A549 (cell line): Measurements from ENCODE around the gene SMIM44. TPM values are rescaled to one million over a fixed set of nuclear protein-coding genes. Genes with fewer than 3 reads are reported as not detected.

Source experiments
- ATAC-seq, 2 experiments: fragments of 200-7000 bp in 1 of 2; fragments of >200 bp in 1 of 2; cut with Nextera tagmentation in 1 of 2; cut with Tn5 transposase in 1 of 2; 3 replicates each; pipeline versions ENCODE4 v1.8.0 to v1.9.1; 2018 to 2020; ENCODE audit warnings: mild to moderate bottlenecking in 1 of 2, moderate library complexity in 1 of 2
- CTCF ChIA-PET: fragments of 300-600 bp; sonication (Branson Sonifier 250); formaldehyde crosslinking; extraction: SDS; loops from one replicate; lab custom pipeline; 2021; ENCODE audit warnings: antibody characterized with exemption, inconsistent platforms; lab: Yijun Ruan, JAX
- POLR2A ChIA-PET: fragments of 350-600 bp; formaldehyde crosslinking; extraction: SDS; loops from one replicate; lab custom pipeline; 2021; ENCODE audit warnings: antibody characterized with exemption, inconsistent platforms; lab: Yijun Ruan, JAX
- DNase-seq, 2 experiments: peaks; one replicate each; pipeline versions ENCODE4 v3.0.0 to v3.0.0-alpha.2; 2011 to 2016; ENCODE audit warnings: low read depth in 1 of 2, low spot score in 1 of 2
- FAIRE-seq: peaks from 2 replicates; lab custom pipeline; 2011; peaks lifted over from hg19 to GRCh38; lab: Jason Lieb, UNC
- H3K27ac ChIP-seq, 2 experiments: fragments of >200 bp; sonication (Bioruptor Twin); formaldehyde crosslinking; 3 replicates each; pipeline ENCODE4 v1.5.1; 2016 to 2017
- H3K4me1 ChIP-seq: fragments of >200 bp; sonication (Bioruptor Twin); formaldehyde crosslinking; 3 replicates; pipeline ENCODE4 v1.6.1; 2016
- H3K4me2 ChIP-seq: fragments of >200 bp; sonication (Bioruptor Twin); formaldehyde crosslinking; 3 replicates; pipeline ENCODE4 v1.6.1; 2016
- H3K4me3 ChIP-seq: fragments of >200 bp; sonication (Bioruptor Twin); formaldehyde crosslinking; 3 replicates; pipeline ENCODE4 v1.5.1; 2016
- H3K9me3 ChIP-seq: fragments of >200 bp; sonication (Bioruptor Twin); formaldehyde crosslinking; 3 replicates; pipeline ENCODE4 v1.6.1; 2016
- BCL3 ChIP-seq: fragments of >200 bp; sonication (Bioruptor Twin); formaldehyde crosslinking; IDR thresholded peaks from 3 replicates; pipeline ENCODE4 v1.6.1; 2016
- BHLHE40 ChIP-seq: IDR thresholded peaks from 2 replicates; pipeline ENCODE4 v1.6.1; 2012; ENCODE audit warnings: low read depth, low read length, inconsistent platforms
- CBX8 ChIP-seq: fragments of 200-600 bp; sonication (generic); IDR thresholded peaks from 2 replicates; pipeline ENCODE4 v1.6.1; 2016
- CHD2 ChIP-seq: fragments of 150-350 bp; IDR thresholded peaks from 2 replicates; pipeline ENCODE4 v1.6.1; 2014; ENCODE audit warnings: low read length; ENCODE audit not compliant: partially characterized antibody
- CTCF ChIP-seq: fragments of >200 bp; sonication (Bioruptor Twin); formaldehyde crosslinking; IDR thresholded peaks from 3 replicates; pipeline ENCODE4 v1.5.1; 2016
- ELK1 ChIP-seq: fragments of 150-350 bp; IDR thresholded peaks from 2 replicates; pipeline ENCODE4 v1.6.1; 2014; ENCODE audit warnings: low read depth, mild to moderate bottlenecking, low read length
- ESRRA ChIP-seq: fragments of 150-350 bp; IDR thresholded peaks from 2 replicates; pipeline ENCODE4 v1.6.1; 2014; ENCODE audit warnings: mild to moderate bottlenecking, low read length, borderline replicate concordance
- FOSB ChIP-seq: fragments of 250-450 bp; sonication (Bioruptor Pico); IDR thresholded peaks from 2 replicates; pipeline ENCODE4 v1.5.0; 2020; ENCODE audit warnings: mild to moderate bottlenecking, moderate library complexity
- HMGXB4 ChIP-seq: fragments of 250-450 bp; sonication (Bioruptor Pico); IDR thresholded peaks from 2 replicates; pipeline ENCODE4 v1.5.0; 2021; ENCODE audit warnings: mild to moderate bottlenecking, moderate library complexity, borderline replicate concordance
- HOXB13 ChIP-seq: fragments of 250-450 bp; sonication (Bioruptor Pico); IDR thresholded peaks from 2 replicates; pipeline ENCODE4 v1.5.0; 2020; ENCODE audit warnings: low read depth, mild to moderate bottlenecking, moderate library complexity
- JUN ChIP-seq, 2 experiments: fragments of >200 bp; sonication (Bioruptor Twin); formaldehyde crosslinking; IDR thresholded peaks; 2 replicates in 1 of 2; 3 replicates in 1 of 2; pipeline ENCODE4 v1.6.1; 2016 to 2017
- MYC ChIP-seq: IDR thresholded peaks from 2 replicates; pipeline ENCODE4 v1.6.1; 2012; ENCODE audit warnings: mild to moderate bottlenecking, inconsistent platforms, low read length, improper control_type of control experiment, borderline replicate concordance
- NPAS2 ChIP-seq: fragments of 250-450 bp; sonication (Bioruptor Pico); IDR thresholded peaks from 2 replicates; pipeline ENCODE4 v1.8.0; 2022; ENCODE audit warnings: mild to moderate bottlenecking, moderate library complexity, borderline replicate concordance
- PBX3 ChIP-seq: IDR thresholded peaks from 2 replicates; pipeline ENCODE4 v1.6.1; 2012
- PHF8 ChIP-seq: fragments of 200-600 bp; sonication (generic); IDR thresholded peaks from 2 replicates; pipeline ENCODE4 v1.6.1; 2016; ENCODE audit warnings: low read depth, mild to moderate bottlenecking, antibody characterized with exemption, moderate library complexity, borderline replicate concordance
- REST ChIP-seq: fragments of 200-600 bp; sonication (generic); IDR thresholded peaks from 2 replicates; pipeline ENCODE4 v1.6.1; 2016; ENCODE audit warnings: antibody characterized with exemption, mild to moderate bottlenecking, moderate library complexity
- RFX5 ChIP-seq: fragments of 450-650 bp; IDR thresholded peaks from 2 replicates; pipeline ENCODE4 v1.7.1; 2014; ENCODE audit warnings: antibody characterized with exemption, mild to moderate bottlenecking, moderate library complexity
- ZC3H11A ChIP-seq: fragments of 450-650 bp; IDR thresholded peaks from 2 replicates; pipeline ENCODE4 v1.6.1; 2014; ENCODE audit warnings: antibody characterized with exemption, mild to moderate bottlenecking
- ZFP36 ChIP-seq: fragments of 450-650 bp; IDR thresholded peaks from 2 replicates; pipeline ENCODE4 v1.6.1; 2014; ENCODE audit warnings: borderline replicate concordance; ENCODE audit not compliant: partially characterized antibody
- WGBS: methylation state at CpG from one replicate; pipeline ENCODE4 v1.1.6; 2017; ENCODE audit errors: missing lambda C conversion rate; 5-methylcytosine and 5-hydroxymethylcytosine counted together
- polyA plus RNA-seq, 4 experiments: library from polyadenylated mRNA; depleted of rRNA in 3 of 4; stranded (reverse); fragments of >200 nt; fragmentation: RNase III in 1 of 4; extraction: RNeasy Plus Mini Kit Qiagen cat#74134 plus additional on column Dnase treatment in 1 of 4; gene quantifications; 2 replicates in 3 of 4; 3 replicates in 1 of 4; pipeline ENCODE4 v1.2.3, GENCODE V29; 2011 to 2017

SMIM44 gene
- polyA plus RNA-seq, 2 of the 4 experiments (the other 2 are of a cell fraction) = not detected

- DNase-seq (no peak), ATAC-seq (no peak), FAIRE-seq (no peak)
- H3K9me3 ChIP-seq = no peaks in the 10 kb centered on the region
- no peaks in the 10 kb centered on the region; the same call in 2 of the 3 replicates for H3K4me1 ChIP-seq
- WGBS = 66% methylated on average over 28 of the region's 49 CpGs
- ChIA-PET POLR2A (no interaction called here), CTCF (interaction anchor here (0.7 to 7.0 kb wide), 3 partner anchors 11 to 178 kb away, joined by 4 to 78 read pairs (median 7); no protein-coding TSS in a partner anchor)
- no peak overlapping the region for H3K4me2 ChIP-seq
- no peak overlapping the region for H3K27ac ChIP-seq
- no peak for TF ChIP-seq NPAS2 (CRISPR knock-in tag)
- TF ChIP-seq PHF8 = no peak
- TF ChIP-seq FOSB (CRISPR knock-in tag) = no peak
- TF ChIP-seq HOXB13 (CRISPR knock-in tag) = no peak
- TF ChIP-seq ZFP36 = no peak
- TF ChIP-seq CTCF = no peak
- no peak for TF ChIP-seq ESRRA
- TF ChIP-seq PBX3 = no peak
- no peak for TF ChIP-seq CBX8
- TF ChIP-seq MYC = no peak
- TF ChIP-seq ZC3H11A = no peak
- TF ChIP-seq BCL3 = no peak
- no peak for TF ChIP-seq BHLHE40
- TF ChIP-seq JUN (IDR thresholded peaks at IDR 0.05) = no peak
- TF ChIP-seq RFX5 = no peak
- no peak for TF ChIP-seq HMGXB4 (CRISPR knock-in tag)
- no peak for TF ChIP-seq ELK1
- TF ChIP-seq REST = no peak
- TF ChIP-seq CHD2 = no peak
- H3K4me3 ChIP-seq = no peak overlapping the region
Measured at GRCh38 chr19:3482507-3483225, 575 bp downstream of the SMIM44 start.
